ENCODE measurements around the gene NXPE3.

The NXPE3 gene

GRCh38 chr3:101829437-101829830 lies 50.4 kb downstream of the NXPE3 start:
- no peak for DNase-seq (ENCODE audit: low read depth)

- DNase-seq (ENCODE audit: low read depth) = no peak
These were observed 50.9 kb downstream of the NXPE3 start for GRCh38 chr3:101829874-101830273.

- no peak for DNase-seq (ENCODE audit: low read depth)
These were observed 54.5 kb downstream of the NXPE3 start for GRCh38 chr3:101833446-101833974.

GRCh38 chr3:101835676-101836075 lies 56.7 kb downstream of the NXPE3 start:
- no peak for DNase-seq (ENCODE audit: low read depth)

GRCh38 chr3:101836160-101836559 lies 57.1 kb downstream of the NXPE3 start:
- DNase-seq (ENCODE audit: low read depth) = no peak

GRCh38 chr3:101836652-101837598 lies 57.9 kb downstream of the NXPE3 start:
- no peak for DNase-seq (ENCODE audit: low read depth)

- DNase-seq (ENCODE audit: low read depth) = no peak
These were observed 59.7 kb downstream of the NXPE3 start for GRCh38 chr3:101838691-101839090.

- no peak for DNase-seq (ENCODE audit: low read depth)
These were observed 61.1 kb downstream of the NXPE3 start for GRCh38 chr3:101840066-101840465.

GRCh38 chr3:101842245-101842934 lies 63.4 kb downstream of the NXPE3 start:
- DNase-seq (ENCODE audit: low read depth) = no peak

GRCh38 chr3:101842935-101843330 lies 63.9 kb downstream of the NXPE3 start:
- no peak for DNase-seq (ENCODE audit: low read depth)

GRCh38 chr3:101845425-101845824 lies 66.4 kb downstream of the NXPE3 start:
- DNase-seq (ENCODE audit: low read depth) = no peak

GRCh38 chr3:101846709-101847108 lies 67.7 kb downstream of the NXPE3 start:
- DNase-seq (ENCODE audit: low read depth) = no peak

- no peak for DNase-seq (ENCODE audit: low read depth)
These were observed 68.3 kb downstream of the NXPE3 start for GRCh38 chr3:101847328-101847727.

- DNase-seq (ENCODE audit: low read depth) = no peak
These were observed 69.3 kb downstream of the NXPE3 start for GRCh38 chr3:101848326-101848725.

GRCh38 chr3:101848754-101849713 lies 70.0 kb downstream of the NXPE3 start, which contains the start of gene NFKBIZ:
Gene NFKBIZ, plus strand, starts transcription at chr3:101849514. Its CDS starts 115 bp downstream, at chr3:101849629.
- peak; percentile 93 for DNase-seq (ENCODE audit: low read depth)

GRCh38 chr3:101849714-101850245 lies 70.8 kb downstream of the NXPE3 start:
- DNase-seq (ENCODE audit: low read depth) = peak; percentile 50

GRCh38 chr3:101850246-101851051 lies 71.4 kb downstream of the NXPE3 start:
- DNase-seq (ENCODE audit: low read depth) = peak; percentile 23

GRCh38 chr3:101851072-101851770 lies 72.2 kb downstream of the NXPE3 start:
- no peak for DNase-seq (ENCODE audit: low read depth)

- DNase-seq (ENCODE audit: low read depth) = no peak
These were observed 73.1 kb downstream of the NXPE3 start for GRCh38 chr3:101851850-101852714.
